Stimulated activated CD4-positive, alpha-beta T cell treated with anti-CD3 and anti-CD28 coated beads, TNF-alpha, amount 100 ng/mL, for 1 hour (primary cell): ENCODE data around the gene TEX53.

Source experiments
- DNase-seq, 3 donors: peaks; one replicate each; pipeline ENCODE4 v3.0.0-alpha.2; 2020; ENCODE audit warnings: low read depth in 3 of 3, low spot score in 1 of 3

TEX53 gene

GRCh38 chr9:114641967-114642366 lies 15.6 kb downstream of the TEX53 start:
- DNase-seq = no peak

GRCh38 chr9:114638404-114638803 lies 19.2 kb downstream of the TEX53 start:
- DNase-seq = no peak

DNA sequence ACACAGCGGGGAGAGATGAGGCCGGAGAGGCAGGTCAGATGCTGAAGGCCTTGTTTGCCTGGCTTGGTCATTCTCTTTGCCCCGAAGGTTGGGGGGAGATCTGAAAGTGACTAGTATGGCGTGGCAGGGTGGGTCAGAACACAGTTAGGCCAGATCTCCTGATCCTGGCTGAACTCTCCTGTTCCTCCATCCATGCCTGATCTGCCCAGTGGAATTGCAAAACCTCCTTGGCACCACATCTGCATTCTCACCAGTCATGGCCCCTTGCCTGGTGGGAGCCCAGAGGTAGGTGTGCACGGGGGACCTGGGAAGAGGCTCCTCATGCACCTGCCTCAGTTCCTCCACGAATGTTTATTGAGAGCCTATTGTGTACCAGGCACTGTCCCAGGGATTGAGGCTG lies 23.2 kb downstream of the TEX53 start:
- no peak for DNase-seq

DNA sequence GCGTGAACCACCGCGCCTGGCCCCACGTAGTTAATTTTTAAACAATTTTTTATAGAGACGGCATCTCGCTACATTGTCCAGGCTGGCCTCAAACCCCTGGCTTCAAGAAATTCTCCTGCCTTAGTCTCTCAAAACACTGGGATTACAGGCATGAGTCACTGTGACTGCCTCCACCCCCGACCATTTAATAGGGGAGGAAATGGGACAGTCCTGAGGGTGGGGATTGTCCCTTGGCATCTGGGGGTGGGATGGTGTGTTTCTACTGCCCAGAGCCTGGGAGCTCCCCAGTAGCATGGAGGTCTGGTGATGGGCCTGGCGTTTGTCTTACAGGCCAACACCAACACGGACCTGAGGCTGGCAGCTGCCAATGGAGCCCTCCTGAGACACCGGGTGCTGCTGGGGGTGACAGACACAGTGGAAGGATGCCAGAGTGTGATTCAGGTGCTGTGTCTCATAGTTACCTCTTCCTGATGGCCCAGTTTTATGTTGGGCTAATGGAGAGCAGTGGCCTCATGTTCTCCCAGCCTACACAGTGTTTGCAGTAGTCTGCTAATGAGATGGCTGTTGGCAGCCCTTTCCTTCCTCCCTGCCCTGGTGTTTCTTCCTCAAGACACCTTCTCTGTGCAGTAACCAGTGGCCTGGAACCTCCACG lies 24.0 kb downstream of the TEX53 start:
- DNase-seq = no peak

GRCh38 chr9:114631166-114631565 lies 26.4 kb downstream of the TEX53 start:
- DNase-seq = no peak

- no peak for DNase-seq
Observed at GRCh38 chr9:114629563-114630090, 28.0 kb downstream of the TEX53 start.

DNA sequence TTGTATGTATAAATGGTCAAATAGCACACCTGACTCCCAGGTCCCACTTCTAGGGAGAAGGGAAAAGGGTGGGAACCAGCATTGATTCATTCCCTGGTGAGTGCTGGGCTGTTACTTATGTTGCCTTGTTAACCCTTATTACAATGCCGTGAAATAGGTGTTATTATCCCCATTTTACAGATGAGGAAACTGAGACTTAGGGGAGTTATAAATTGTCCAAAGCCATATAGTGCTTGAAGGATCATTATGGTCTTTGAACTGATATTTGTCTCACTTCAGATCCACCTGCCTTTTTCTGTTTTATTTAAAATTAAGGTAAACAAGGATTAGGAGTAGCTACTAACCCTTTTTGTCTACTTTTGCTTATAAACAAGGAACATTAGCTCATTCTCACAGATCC lies 30.1 kb downstream of the TEX53 start:
- DNase-seq = no peak

DNA sequence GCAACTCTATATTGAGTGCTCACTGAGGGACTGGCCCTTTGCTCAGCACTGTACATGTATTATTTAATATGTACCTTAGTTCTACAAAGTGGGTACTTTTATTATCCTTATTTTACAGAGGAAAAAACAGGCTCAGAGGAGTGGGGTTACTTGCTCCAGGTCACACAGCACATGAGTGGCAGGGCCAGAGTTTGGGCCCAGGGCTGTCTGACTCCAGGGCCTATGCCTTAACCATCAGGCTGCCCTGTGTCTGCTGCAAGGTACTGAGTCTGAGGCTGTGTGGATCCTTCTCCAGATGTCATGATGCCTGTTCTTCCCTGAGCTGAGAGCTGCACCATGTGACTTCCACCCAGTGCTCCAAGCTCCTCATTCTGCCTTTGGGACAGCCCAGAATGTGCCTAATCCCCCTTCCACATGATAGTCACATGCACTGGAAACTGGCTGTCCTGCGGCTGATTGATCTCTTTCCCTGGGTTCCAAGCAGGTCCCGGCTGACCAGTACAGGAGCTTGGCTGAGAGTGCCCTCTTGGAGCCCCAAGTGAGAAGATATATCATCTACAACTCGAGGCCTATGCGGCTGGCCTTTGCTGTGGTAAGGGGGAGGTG lies 31.1 kb downstream of the TEX53 start:
- DNase-seq = no peak

GRCh38 chr9:114624677-114625076 lies 32.9 kb downstream of the TEX53 start:
- no peak for DNase-seq

DNA sequence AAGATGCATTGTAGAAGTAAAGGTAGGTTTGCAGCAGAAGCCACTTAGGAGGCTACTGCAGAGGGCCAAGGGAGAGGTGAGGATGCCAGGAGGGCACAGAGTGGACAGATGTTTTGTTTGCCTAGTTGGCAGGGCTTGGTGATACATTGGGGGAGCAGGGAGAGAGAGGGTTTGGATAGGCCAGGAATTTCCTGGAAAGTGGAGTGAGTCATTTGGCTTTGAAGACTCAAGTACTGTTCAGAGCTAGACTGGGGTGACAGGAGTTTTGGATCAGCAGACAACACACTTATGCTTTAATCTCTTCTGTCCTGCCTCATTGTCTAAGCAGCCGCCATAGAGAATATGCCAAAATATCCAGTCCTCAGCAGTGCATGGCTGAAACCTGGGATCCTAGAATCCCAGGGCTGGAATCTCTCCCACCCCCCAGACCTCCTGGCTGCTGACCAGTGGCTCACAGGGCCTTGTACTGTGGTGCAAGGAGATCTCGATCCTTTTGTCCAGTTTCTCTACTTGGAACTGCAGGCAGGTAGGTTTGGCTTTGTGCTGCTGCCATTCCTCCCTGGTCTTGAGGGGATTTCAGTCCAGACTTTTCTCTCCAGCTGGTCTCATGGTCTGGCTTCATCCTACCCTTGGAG lies 35.5 kb downstream of the TEX53 start:
- DNase-seq = no peak

- DNase-seq = no peak
Observed at GRCh38 chr9:114621561-114621960, 36.0 kb downstream of the TEX53 start.

DNA sequence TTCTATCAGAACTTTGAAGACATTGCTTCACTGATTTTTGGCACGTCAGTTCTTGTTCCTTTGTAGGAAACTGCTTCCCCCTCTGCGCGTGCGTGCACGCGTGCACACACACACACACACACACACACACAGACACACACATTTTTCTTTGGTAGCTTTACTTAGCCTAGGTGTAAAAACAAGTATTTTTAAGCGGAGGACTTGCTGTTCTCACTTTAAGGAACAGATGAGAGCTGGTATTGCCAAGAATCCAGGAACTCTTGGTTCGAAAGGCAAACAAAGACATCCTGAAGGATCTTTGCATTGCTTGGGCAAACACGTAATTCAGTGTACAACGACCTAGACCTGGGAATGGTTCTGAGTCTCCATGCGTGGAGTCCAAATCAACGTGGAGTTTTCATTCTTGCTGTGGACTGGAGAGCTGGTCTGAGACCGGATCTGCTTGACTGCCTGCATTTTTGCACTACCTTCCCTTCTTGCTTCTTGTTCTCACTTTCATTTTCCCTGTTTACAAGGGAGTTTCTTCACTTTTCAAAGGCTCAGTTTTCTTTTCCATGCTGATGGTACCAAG lies 38.3 kb downstream of the TEX53 start:
- no peak for DNase-seq

DNA sequence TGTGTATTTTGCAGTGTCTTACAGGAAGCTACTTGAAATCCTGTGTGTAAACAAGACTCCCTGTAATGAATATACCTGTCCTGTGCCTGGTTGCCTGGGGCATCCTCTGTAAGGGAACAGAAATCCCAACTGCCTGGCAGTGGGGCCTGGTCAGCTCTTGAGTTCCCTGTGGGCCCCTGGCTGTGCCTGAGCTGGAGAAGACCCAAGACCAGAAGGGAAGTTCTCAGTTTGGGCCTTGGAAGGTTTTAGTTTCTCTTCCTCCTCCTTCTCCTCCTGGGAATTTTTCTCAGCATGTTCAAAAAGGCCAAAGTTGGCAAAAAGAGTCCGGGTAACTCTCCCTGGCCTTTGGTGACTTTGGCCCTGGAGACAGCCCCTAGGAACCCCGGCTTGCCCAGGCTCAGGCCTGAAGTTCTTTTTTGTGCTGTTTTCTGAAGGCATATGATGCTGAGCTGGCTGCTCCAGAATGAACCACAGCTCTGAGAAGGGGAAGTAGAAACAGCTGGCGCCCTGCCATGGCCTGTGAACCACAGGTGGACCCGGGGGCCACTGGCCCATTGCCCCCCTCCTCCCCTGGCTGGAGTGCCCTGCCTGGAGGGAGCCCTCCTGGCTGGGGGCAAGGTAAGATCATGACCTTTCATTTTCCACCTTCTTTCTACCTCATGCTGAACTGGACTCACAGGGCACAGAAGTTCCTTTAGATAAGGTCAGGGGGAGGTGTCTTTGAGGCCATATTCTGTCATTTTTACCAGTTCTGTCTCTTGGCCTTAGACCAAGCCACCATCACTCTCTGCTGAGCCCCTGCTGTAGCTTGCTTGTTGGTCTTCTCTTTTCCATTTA lies 40.7 kb downstream of the TEX53 start:
- DNase-seq = no peak

GRCh38 chr9:114614373-114614772 lies 43.2 kb downstream of the TEX53 start:
- DNase-seq = no peak

DNA sequence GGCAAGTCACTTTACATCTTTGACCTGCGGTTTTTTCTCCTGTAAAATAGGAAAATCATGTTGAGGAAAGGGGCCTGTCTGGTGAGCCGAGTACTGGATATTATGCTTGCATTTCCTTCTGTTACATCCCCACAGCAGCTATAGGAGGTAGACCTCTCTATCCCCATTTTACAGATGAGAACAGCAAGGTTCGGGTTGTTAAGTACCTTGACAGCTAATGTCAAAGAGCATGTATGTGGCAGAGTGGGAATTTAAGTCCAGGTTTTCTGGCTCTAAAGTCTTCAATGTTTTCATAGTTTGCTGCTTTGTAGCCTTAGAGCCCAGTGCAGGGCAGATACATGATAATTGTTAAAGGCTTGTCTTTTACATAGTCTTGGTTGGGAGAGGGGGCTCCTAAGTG lies 43.7 kb downstream of the TEX53 start:
- DNase-seq = no peak

DNA sequence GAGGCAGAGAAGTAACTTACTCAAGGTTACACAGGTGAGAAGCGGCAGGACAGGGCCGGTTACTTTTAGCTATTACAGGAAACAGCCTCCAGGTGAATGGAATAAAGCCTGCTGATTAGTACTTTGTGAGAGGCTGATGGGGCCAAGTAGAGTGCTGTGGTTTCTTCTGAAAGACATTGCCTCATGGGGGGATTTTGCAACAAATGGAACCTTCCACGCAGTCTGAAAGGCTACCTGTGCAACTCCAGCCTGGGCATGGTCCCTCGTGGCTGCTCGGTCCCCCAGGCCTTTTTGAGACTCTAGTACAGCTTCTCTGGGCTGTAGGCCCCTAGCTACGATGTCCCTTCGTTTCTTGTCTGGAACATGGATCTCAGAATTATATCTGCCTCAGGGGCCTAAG lies 44.5 kb downstream of the TEX53 start:
- no peak for DNase-seq

GRCh38 chr9:114612272-114612923 lies 45.2 kb downstream of the TEX53 start:
- DNase-seq = no peak

DNA sequence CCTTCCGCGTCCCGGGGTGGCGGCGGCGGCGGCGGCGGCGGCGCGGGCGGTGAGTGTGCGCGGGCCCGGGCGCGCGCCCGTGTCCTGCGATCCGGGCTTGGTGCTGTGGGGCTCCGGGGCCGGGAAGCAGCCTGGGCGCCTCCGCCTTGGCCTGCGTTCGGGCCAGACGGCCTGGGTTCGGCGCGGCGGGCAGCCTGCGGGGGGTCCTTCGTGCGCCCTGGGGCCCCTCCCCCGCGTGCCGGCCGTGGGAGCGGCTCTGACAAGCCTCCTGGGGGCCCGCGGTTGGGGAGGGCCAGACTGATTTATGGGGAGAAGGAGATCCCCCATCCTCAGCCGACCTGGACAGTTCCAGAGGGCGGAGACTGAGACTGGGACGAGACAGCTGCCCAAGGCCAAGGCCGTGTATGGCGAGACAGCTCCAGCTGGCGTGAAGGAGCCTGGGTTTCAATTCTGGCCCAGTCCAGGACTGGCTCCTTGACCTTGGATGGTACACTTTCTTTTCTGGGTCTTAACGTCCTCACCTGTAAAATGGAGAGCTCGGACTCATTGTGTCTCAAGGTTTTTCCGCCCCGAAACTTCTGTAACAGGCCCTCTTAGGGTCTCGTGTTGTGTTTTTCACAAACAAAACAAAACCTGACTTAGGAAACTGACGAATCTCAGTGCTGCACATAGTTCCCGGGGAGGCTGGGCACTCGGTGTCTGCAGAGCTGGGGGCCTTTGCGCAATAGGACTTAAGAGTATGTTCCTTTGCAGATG lies 45.9 kb downstream of the TEX53 start:
- peak in 2 of 3 donors; percentile 26 to 33 for DNase-seq

DNA sequence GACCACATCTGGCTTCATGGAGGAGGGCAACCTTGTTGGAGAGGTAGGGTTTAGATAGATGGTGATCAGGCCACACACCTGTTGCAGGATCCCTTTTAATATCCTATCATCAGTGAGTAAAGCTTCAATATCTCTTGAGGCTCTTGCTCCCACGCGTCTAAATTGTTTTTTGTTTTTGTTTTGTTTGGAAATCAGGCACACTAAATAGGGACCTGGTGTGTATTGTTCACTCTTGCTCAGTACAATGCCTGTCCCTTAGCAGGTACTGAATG lies 49.1 kb downstream of the TEX53 start:
- DNase-seq = no peak
